Lung (tissue), 12 donors: Measurements from ENCODE around the gene AASDH. TPM values are rescaled to one million over a fixed set of nuclear protein-coding genes. Genes with fewer than 3 reads are reported as not detected.
"Not testable (repeated sequence)": the region's sequence is repeated elsewhere in the genome, so short reads cannot be mapped to it uniquely, and the experiment has no call there.

ENCODE experiments used
- ATAC-seq: fragments of 200-7000 bp; cut with Tn5 transposase; one replicate; pipeline ENCODE4 v1.9.1; 2020; ENCODE audit warnings: moderate number of reproducible peaks; ENCODE audit not compliant: insufficient read depth, low FRiP score
- DNase-seq, 3 donors: peaks; one replicate each; pipeline ENCODE4 v3.0.0-alpha.2; 2013 to 2017
- H3K27ac ChIP-seq, 2 donors: one replicate each; pipeline ENCODE4 v1.5.1; 2013; ENCODE audit warnings: mild to moderate bottlenecking in 2 of 2, moderate library complexity in 2 of 2, control low read depth in 1 of 2, inconsistent platforms in 1 of 2, low read depth in 1 of 2, low read length in 1 of 2
- H3K27me3 ChIP-seq, 3 donors: one replicate each; pipeline ENCODE4 v1.5.1; 2013; ENCODE audit warnings: low read length in 2 of 3; ENCODE audit not compliant: control insufficient read depth in 3 of 3, insufficient read depth in 3 of 3
- H3K36me3 ChIP-seq, 4 donors: one replicate each; pipeline ENCODE4 v1.5.1; 2013; ENCODE audit warnings: low read length in 4 of 4, mild to moderate bottlenecking in 1 of 4, moderate library complexity in 1 of 4; ENCODE audit not compliant: control insufficient read depth in 4 of 4, insufficient read depth in 4 of 4
- H3K4me1 ChIP-seq, 5 donors: one replicate each; pipeline ENCODE4 v1.5.1; 2013; ENCODE audit warnings: low read length in 5 of 5, mild to moderate bottlenecking in 2 of 5, moderate library complexity in 1 of 5; ENCODE audit not compliant: control insufficient read depth in 5 of 5, insufficient read depth in 5 of 5
- H3K4me3 ChIP-seq: one replicate; pipeline ENCODE4 v1.5.1; 2013; ENCODE audit warnings: mild to moderate bottlenecking, control low read depth, moderate library complexity
- H3K9ac ChIP-seq, 2 donors: one replicate each; pipeline ENCODE4 v1.5.1; 2013; ENCODE audit warnings: low read length in 2 of 2, control low read depth in 1 of 2; ENCODE audit not compliant: insufficient read depth in 1 of 2
- H3K9me3 ChIP-seq, 4 donors: one replicate each; pipeline ENCODE4 v1.5.1; 2013; ENCODE audit warnings: low read length in 3 of 4, mild to moderate bottlenecking in 1 of 4, moderate library complexity in 1 of 4; ENCODE audit not compliant: control insufficient read depth in 4 of 4, insufficient read depth in 3 of 4
- WGBS, 2 donors: extraction: QIAGEN DNeasy Blood & Tissue Kit; methylation state at CpG; one replicate each; pipeline ENCODE4 v1.1.7; 2013; 5-methylcytosine and 5-hydroxymethylcytosine counted together
- polyA plus RNA-seq, 2 donors: library from polyadenylated mRNA; stranded (reverse); fragments of 200-250 nt; gene quantifications; one replicate each; pipeline ENCODE4 v1.2.1, GENCODE V29; 2013
- total RNA-seq, 2 donors: library from RNA; depleted of rRNA in 1 of 2; stranded (reverse); fragments of >200 nt in 1 of 2; gene quantifications; one replicate each; pipeline ENCODE4 v1.2.1, GENCODE V29; 2014 to 2021
- TF ChIP-seq, protein P1 (sequence below): IDR thresholded peaks from 2 replicates; pipeline ENCODE4 v1.5.1; 2012; ENCODE audit warnings: mild to moderate bottlenecking; ENCODE audit errors: control extremely low read depth, extremely low read depth
- donor health status: control.
- donor health status: control.
- donor health status: Bipolar disorder and iron deficiency.
- donor health status: healthy.
- donor health status: DM: yes; HTN: yes; CAD: no.

The AASDH gene
- total and polyA plus RNA-seq, 4 donors = 2.4 to 23.4 (median 7.2) TPM

DNA sequence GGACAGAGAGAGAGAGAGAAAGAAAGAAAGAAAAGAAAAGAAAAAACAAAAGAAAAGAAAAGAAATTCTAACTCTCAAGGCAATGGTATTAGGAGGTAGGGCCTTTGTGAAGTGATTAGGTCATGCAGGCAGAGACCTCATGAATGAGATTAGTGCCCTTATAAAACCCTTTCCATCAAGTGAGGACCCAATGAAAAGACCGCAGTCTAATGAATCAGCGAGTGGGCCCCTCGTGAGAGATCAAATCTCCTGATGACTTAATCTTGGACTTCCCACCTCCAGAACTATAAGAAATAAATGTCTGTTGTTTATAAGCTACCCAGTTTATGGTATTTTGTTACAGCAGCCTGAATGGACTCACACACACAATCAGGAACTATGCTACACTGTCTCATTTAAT lies 16.9 kb downstream of the AASDH start:
- TF ChIP-seq, protein P1, sequence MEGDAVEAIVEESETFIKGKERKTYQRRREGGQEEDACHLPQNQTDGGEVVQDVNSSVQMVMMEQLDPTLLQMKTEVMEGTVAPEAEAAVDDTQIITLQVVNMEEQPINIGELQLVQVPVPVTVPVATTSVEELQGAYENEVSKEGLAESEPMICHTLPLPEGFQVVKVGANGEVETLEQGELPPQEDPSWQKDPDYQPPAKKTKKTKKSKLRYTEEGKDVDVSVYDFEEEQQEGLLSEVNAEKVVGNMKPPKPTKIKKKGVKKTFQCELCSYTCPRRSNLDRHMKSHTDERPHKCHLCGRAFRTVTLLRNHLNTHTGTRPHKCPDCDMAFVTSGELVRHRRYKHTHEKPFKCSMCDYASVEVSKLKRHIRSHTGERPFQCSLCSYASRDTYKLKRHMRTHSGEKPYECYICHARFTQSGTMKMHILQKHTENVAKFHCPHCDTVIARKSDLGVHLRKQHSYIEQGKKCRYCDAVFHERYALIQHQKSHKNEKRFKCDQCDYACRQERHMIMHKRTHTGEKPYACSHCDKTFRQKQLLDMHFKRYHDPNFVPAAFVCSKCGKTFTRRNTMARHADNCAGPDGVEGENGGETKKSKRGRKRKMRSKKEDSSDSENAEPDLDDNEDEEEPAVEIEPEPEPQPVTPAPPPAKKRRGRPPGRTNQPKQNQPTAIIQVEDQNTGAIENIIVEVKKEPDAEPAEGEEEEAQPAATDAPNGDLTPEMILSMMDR = no peak
- no peak for ATAC-seq
- Histone ChIP-seq H3K36me3 (peaks cover 0 to 11% (median 4%) of the 10 kb centered on the region in 4 donors), H3K4me3 (no peak overlapping the region), H3K27ac (no peak overlapping the region), H3K27me3 (no peaks in the 10 kb centered on the region), H3K9me3 (no peaks in the 10 kb centered on the region), H3K9ac (no peak overlapping the region), H3K4me1 (peaks cover 0 to 5% (median 0%) of the 10 kb centered on the region in 5 donors)
- DNase-seq = no peak
- WGBS, 2 donors = 96% methylated on average over 3 of the region's 3 CpGs

DNA sequence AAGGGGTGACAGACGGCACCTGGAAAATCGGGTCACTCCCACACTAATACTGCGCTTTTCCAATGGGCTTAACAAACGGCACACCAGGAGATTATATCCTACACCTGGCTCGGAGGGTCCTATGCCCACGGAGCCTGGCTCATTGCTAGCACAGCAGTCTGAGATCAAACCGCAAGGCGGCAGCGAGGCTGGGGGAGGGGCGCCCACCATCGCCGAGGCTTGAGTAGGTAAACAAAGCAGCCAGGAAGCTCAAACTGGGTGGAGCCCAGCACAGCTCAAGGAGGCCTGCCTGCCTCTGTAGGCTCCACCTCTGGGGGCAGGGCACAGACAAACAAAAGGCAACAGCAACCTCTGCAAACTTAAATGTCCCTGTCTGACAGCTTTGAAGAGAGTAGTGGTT lies 24.3 kb downstream of the AASDH start:
- 93 to 95% methylated on average over 12 of the region's 12 CpGs for WGBS, 2 donors
- H3K4me3 ChIP-seq, H3K27me3 ChIP-seq, H3K9me3 ChIP-seq, H3K36me3 ChIP-seq, H3K9ac ChIP-seq, ATAC-seq, DNase-seq, H3K4me1 ChIP-seq, H3K27ac ChIP-seq: not testable (repeated sequence)

DNA sequence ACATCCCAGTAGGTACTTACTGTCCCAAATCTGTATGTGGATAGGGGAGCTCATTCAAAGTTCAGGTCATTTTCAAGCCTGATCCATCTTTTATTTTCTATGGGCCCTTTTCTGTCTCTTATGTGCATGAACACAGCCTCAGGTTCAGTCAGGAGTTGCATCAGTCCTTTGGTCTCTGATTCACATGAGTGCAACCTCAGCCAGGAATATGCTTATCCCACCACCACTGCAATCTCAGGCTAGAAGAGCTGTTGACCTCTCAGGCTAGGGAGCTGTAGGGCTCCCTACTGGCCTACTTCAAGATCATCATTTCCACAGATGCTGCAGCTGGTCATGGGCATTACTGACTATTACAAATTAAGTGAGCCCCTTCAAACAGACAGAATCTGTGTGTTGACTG lies 27.2 kb downstream of the AASDH start:
- no peak overlapping the region for H3K27ac ChIP-seq
- ATAC-seq = no peak
- no peaks in the 10 kb centered on the region for H3K27me3 ChIP-seq
- H3K36me3 ChIP-seq = peaks cover 7 to 17% (median 12%) of the 10 kb centered on the region in 4 donors
- no peak overlapping the region for H3K9ac ChIP-seq
- H3K4me1 ChIP-seq = no peaks in the 10 kb centered on the region
- H3K9me3 ChIP-seq = no peaks in the 10 kb centered on the region
- no peak for DNase-seq
- no peak overlapping the region for H3K4me3 ChIP-seq
- TF ChIP-seq, protein P1 = no peak

DNA sequence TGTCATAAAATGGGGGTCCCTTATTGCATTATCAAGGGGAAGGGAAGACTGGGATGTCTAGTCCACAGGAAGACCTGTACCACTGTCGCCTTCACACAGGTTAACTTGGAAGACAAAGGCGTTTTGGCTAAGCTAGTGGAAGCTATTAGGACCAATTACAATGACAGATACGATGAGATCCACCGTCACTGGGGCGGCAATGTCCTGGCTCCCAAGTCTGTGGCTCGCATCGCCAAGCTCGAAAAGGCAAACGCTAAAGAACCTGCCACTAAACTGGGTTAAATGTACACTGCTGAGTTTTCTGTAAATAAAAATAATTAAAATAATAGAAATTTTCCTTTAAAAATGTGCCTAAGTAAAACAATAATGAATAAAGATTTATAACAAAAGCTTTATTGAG lies 30.6 kb downstream of the AASDH start:
- no peak for ATAC-seq
- Histone ChIP-seq H3K4me1 (no peaks in the 10 kb centered on the region), H3K4me3 (no peak overlapping the region), H3K27me3 (no peaks in the 10 kb centered on the region), H3K27ac (no peak overlapping the region), H3K36me3 (peaks cover 12 to 29% (median 17%) of the 10 kb centered on the region in 4 donors), H3K9ac (no peak overlapping the region), H3K9me3 (no peaks in the 10 kb centered on the region)
- 97% methylated on average over 9 of the region's 9 CpGs for WGBS, 2 donors
- TF ChIP-seq, protein P1 = no peak
- DNase-seq = no peak
